ENCODE results near the gene HNRNPC. TPM values are rescaled to one million over a fixed set of nuclear protein-coding genes. Genes with fewer than 3 reads are reported as not detected.
"Not testable (repeated sequence)": the region's sequence is repeated elsewhere in the genome, so short reads cannot be mapped to it uniquely, and the experiment has no call there.

HNRNPC gene
- total RNA-seq, 1 donor from 2014 or later, result 1,872 TPM

DNA sequence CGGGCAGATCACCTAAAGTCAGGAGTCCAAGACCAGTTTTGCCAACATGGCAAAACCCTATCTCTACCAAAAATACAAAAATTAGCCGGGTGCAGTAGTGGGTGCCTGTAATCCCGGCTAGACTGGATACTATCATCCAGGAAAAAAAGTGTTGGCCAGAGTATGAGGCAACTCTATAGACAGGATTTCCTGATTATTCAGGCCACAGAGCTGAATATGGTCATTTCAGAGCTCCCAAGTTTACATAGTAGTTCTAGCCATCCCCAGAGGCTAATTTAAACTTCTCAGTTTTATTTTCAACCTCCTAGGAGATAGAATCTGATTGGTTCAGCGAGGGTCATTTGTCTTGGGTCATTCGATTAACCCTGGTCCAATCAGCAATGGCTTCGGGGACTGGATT lies 17.9 kb upstream of the HNRNPC start:
- H2AFZ ChIP-seq (replicated peaks), result peak overlapping the region; percentile 29
- no peak overlapping the region for H3K9ac ChIP-seq
- no peak for DNase-seq (ENCODE audit: low spot score)
- H3K4me3 ChIP-seq, result no peak overlapping the region
- no peaks in the 10 kb centered on the region for H3K27me3 ChIP-seq
- no peaks in the 10 kb centered on the region for H3F3A ChIP-seq (ENCODE audit: low read depth)
- no peaks in the 10 kb centered on the region for H3K36me3 ChIP-seq
- no peaks in the 10 kb centered on the region for H3K27me3 Mint-ChIP-seq (ENCODE audit: insufficient read depth, low read depth)
- no peak overlapping the region for H3K4me3 Mint-ChIP-seq
- H4K20me1 ChIP-seq (ENCODE audit: low read depth), result no peaks in the 10 kb centered on the region
- no peak overlapping the region for H3K4me2 ChIP-seq
- H3K9me3 ChIP-seq (ENCODE audit: low read depth), result no peaks in the 10 kb centered on the region
- no peak overlapping the region for H3K27ac ChIP-seq
- no peaks in the 10 kb centered on the region for H3K4me1 ChIP-seq
- peak overlapping the region; percentile 59 for H3K27ac Mint-ChIP-seq
- no peaks in the 10 kb centered on the region for H3K36me3 Mint-ChIP-seq
- H3K9me3 Mint-ChIP-seq, result no peaks in the 10 kb centered on the region
- TF ChIP-seq EZH2phosphoT487 (IDR thresholded peaks at IDR 0.05), result no peak
- TF ChIP-seq EZH2 (IDR thresholded peaks at IDR 0.05), result no peak
- TF ChIP-seq CTCF (IDR thresholded peaks at IDR 0.05), result no peak
- H3K79me2 ChIP-seq (ENCODE audit: low read depth), result no peaks in the 10 kb centered on the region
- peaks cover 2% of the 10 kb centered on the region for H3K4me1 Mint-ChIP-seq

GRCh38 chr14:21286516-21286915 lies 17.3 kb upstream of the HNRNPC start:
- not testable (repeated sequence) for H3K4me1 Mint-ChIP-seq; H4K20me1 ChIP-seq (ENCODE audit: low read depth); H3K36me3 Mint-ChIP-seq; H3K4me1 ChIP-seq; H3K4me3 ChIP-seq; H3K27me3 ChIP-seq; H3K79me2 ChIP-seq (ENCODE audit: low read depth); H3K27me3 Mint-ChIP-seq (ENCODE audit: insufficient read depth, low read depth); H3K9me3 Mint-ChIP-seq; H2AFZ ChIP-seq (replicated peaks); H3K36me3 ChIP-seq; H3K9me3 ChIP-seq (ENCODE audit: low read depth); H3K4me3 Mint-ChIP-seq; DNase-seq (ENCODE audit: low spot score); H3K27ac Mint-ChIP-seq; H3K9ac ChIP-seq; H3F3A ChIP-seq (ENCODE audit: low read depth); H3K4me2 ChIP-seq; H3K27ac ChIP-seq

- H3K27me3 ChIP-seq; H3K36me3 ChIP-seq; H3K4me2 ChIP-seq; H3F3A ChIP-seq (ENCODE audit: low read depth); H2AFZ ChIP-seq (replicated peaks); H3K79me2 ChIP-seq (ENCODE audit: low read depth); H4K20me1 ChIP-seq (ENCODE audit: low read depth); H3K9me3 ChIP-seq (ENCODE audit: low read depth); H3K4me3 Mint-ChIP-seq; DNase-seq (ENCODE audit: low spot score); H3K27me3 Mint-ChIP-seq (ENCODE audit: insufficient read depth, low read depth); H3K9me3 Mint-ChIP-seq; H3K27ac ChIP-seq; H3K4me1 ChIP-seq; H3K9ac ChIP-seq; H3K4me3 ChIP-seq; H3K27ac Mint-ChIP-seq; H3K36me3 Mint-ChIP-seq: not testable (repeated sequence)
- H3K4me1 Mint-ChIP-seq, result peaks cover 13% of the 10 kb centered on the region
Measured at GRCh38 chr14:21281917-21282316, 12.7 kb upstream of the HNRNPC start.

GRCh38 chr14:21279783-21280182 lies 10.5 kb upstream of the HNRNPC start, which contains the start of gene RPGRIP1:
Gene RPGRIP1 (plus strand): TSS chr14:21280083. CDS start chr14:21287977, 7,894 bp downstream.
- no peak for TF ChIP-seq CTCF (IDR thresholded peaks at IDR 0.05)
- TF ChIP-seq EZH2phosphoT487 (IDR thresholded peaks at IDR 0.05), result no peak
- no peak for TF ChIP-seq EZH2 (IDR thresholded peaks at IDR 0.05)
- Histone ChIP-seq H3K36me3 (no peaks in the 10 kb centered on the region), H3K9me3 (ENCODE audit: low read depth) (no peaks in the 10 kb centered on the region), H3K4me2 (peak within 1 kb of the TSS; percentile 12), H3K9ac (no peak within 1 kb of the TSS), H2AFZ (replicated peaks) (peak within 1 kb of the TSS; percentile 60), H4K20me1 (ENCODE audit: low read depth) (no peaks in the 10 kb centered on the region), H3K27ac (no peak within 1 kb of the TSS), H3K79me2 (ENCODE audit: low read depth) (no peaks in the 10 kb centered on the region), H3K27me3 (no peaks in the 10 kb centered on the region), H3K4me3 (no peak within 1 kb of the TSS), H3F3A (ENCODE audit: low read depth) (peaks cover 7% of the 10 kb centered on the region), H3K4me1 (no peaks in the 10 kb centered on the region)
- Mint-ChIP-seq H3K4me3 (no peak within 1 kb of the TSS), H3K36me3 (no peaks in the 10 kb centered on the region), H3K9me3 (no peaks in the 10 kb centered on the region), H3K27ac (no peak within 1 kb of the TSS), H3K4me1 (peaks cover 17% of the 10 kb centered on the region), H3K27me3 (ENCODE audit: insufficient read depth, low read depth) (peaks cover 2% of the 10 kb centered on the region)
- no peak for DNase-seq (ENCODE audit: low spot score)

Data from neural progenitor cell (in vitro differentiated cells).